ENCODE measurements around the gene RYR1.

The RYR1 gene

GRCh38 chr19:38519168-38519567 is 85.7 kb downstream of the RYR1 start:
- no peak for DNase-seq

- no peak for DNase-seq
These were observed 86.5 kb downstream of the RYR1 start for GRCh38 chr19:38519988-38520387.

GRCh38 chr19:38522915-38523314 is 89.4 kb downstream of the RYR1 start:
- no peak for DNase-seq

- DNase-seq, result no peak
These were observed 89.8 kb downstream of the RYR1 start for GRCh38 chr19:38523319-38523718.

GRCh38 chr19:38524369-38524768 is 90.9 kb downstream of the RYR1 start:
- DNase-seq, result no peak

- no peak for DNase-seq
These were observed 91.6 kb downstream of the RYR1 start for GRCh38 chr19:38524994-38525634.

GRCh38 chr19:38526430-38526829 is 92.9 kb downstream of the RYR1 start:
- no peak for DNase-seq

- peak; percentile 61 for DNase-seq
These were observed 94.1 kb downstream of the RYR1 start for GRCh38 chr19:38527466-38528136.

- DNase-seq, result no peak
These were observed 94.8 kb downstream of the RYR1 start for GRCh38 chr19:38528213-38528755.

GRCh38 chr19:38528931-38529330 is 95.4 kb downstream of the RYR1 start:
- DNase-seq, result no peak

GRCh38 chr19:38531515-38531914 is 98.0 kb downstream of the RYR1 start:
- no peak for DNase-seq

- DNase-seq, result no peak
These were observed 99.4 kb downstream of the RYR1 start for GRCh38 chr19:38532939-38533338.

GRCh38 chr19:38534574-38534973 is 101.1 kb downstream of the RYR1 start:
- no peak for DNase-seq

GRCh38 chr19:38535212-38535611 is 101.7 kb downstream of the RYR1 start:
- no peak for DNase-seq

GRCh38 chr19:38537071-38537936 is 103.8 kb downstream of the RYR1 start:
- DNase-seq, result no peak

GRCh38 chr19:38538386-38538785 is 104.9 kb downstream of the RYR1 start:
- DNase-seq, result no peak

- peak; percentile 47 for DNase-seq
These were observed 105.5 kb downstream of the RYR1 start for GRCh38 chr19:38538793-38539528.

- no peak for DNase-seq
These were observed 106.3 kb downstream of the RYR1 start for GRCh38 chr19:38539751-38540150.

GRCh38 chr19:38542040-38542439 is 108.5 kb downstream of the RYR1 start:
- DNase-seq, result no peak

GRCh38 chr19:38543286-38543806 is 109.9 kb downstream of the RYR1 start:
- DNase-seq, result no peak

- peak; percentile 95 for DNase-seq
These were observed 110.5 kb downstream of the RYR1 start for GRCh38 chr19:38543807-38544568.
